Measurements from ENCODE around the gene ABCC6. TPM values are rescaled to one million over a fixed set of nuclear protein-coding genes. Genes with fewer than 3 reads are reported as not detected.

ABCC6 gene
- total RNA-seq, 4 donors from 2014 or later, result 36.2 to 109 (median 49.6) TPM

- H3K27ac ChIP-seq, result no peak overlapping the region
Measured at GRCh38 chr16:16100631-16101030, 122.7 kb downstream of the ABCC6 start.

GRCh38 chr16:16099320-16099719, 124.0 kb downstream of the ABCC6 start:
- intact Hi-C loops (cut with DNase I; ENCODE audit: low total_unique reads) (no loop called here), in situ Hi-C loops (cut with MboI; ENCODE audit: low pct_ligation_motif_present in 1 of 4, low pct_unique_long_range_greater_than_20kb in 1 of 4, low sequenced_read_pairs in 3 of 4) (no loop called here)
- no peak overlapping the region for H3K4me3 ChIP-seq
- 79% methylated on average over 3 of the region's 4 CpGs; no CpG with 5 or more reads in 1 of the 2 donors for WGBS, 2 donors (ENCODE audit: low coverage in 1 of 2)
- peaks cover 0 to 11% (median 5%) of the 10 kb centered on the region in 4 donors for H3K36me3 ChIP-seq
- DNase-seq, result no peak
- no peak overlapping the region for H3K27ac ChIP-seq
- TF ChIP-seq POLR2A (IDR thresholded peaks at IDR 0.05) (no peak), POLR2AphosphoS5 (IDR thresholded peaks at IDR 0.05) (no peak), EP300 (IDR thresholded peaks at IDR 0.05; ENCODE audit: low read depth) (no peak), CTCF (IDR thresholded peaks at IDR 0.05) (no peak)
- no peaks in the 10 kb centered on the region for H3K27me3 ChIP-seq
- peaks cover 5 to 19% (median 15%) of the 10 kb centered on the region in 4 donors for H3K4me1 ChIP-seq
- H3K9me3 ChIP-seq, result no peaks in the 10 kb centered on the region

More at GRCh38 chr16:16100631-16101030, 122.7 kb downstream of the ABCC6 start:
- peaks cover 0 to 11% (median 5%) of the 10 kb centered on the region in 4 donors for H3K36me3 ChIP-seq
- no peaks in the 10 kb centered on the region for H3K9me3 ChIP-seq
- DNase-seq, result no peak
- intact Hi-C loops (cut with DNase I; ENCODE audit: low total_unique reads) (no loop called here), in situ Hi-C loops (cut with MboI; ENCODE audit: low pct_ligation_motif_present in 1 of 4, low pct_unique_long_range_greater_than_20kb in 1 of 4, low sequenced_read_pairs in 3 of 4) (loop anchor here in 1 of 4 donors (25.0 kb wide), 1 partner anchor 238 kb away; the partner anchor contains the start of gene MYH11)
- H3K4me1 ChIP-seq, result peaks cover 0 to 16% (median 11%) of the 10 kb centered on the region in 4 donors
- TF ChIP-seq EP300 (IDR thresholded peaks at IDR 0.05; ENCODE audit: low read depth) (no peak), POLR2AphosphoS5 (IDR thresholded peaks at IDR 0.05) (no peak), POLR2A (IDR thresholded peaks at IDR 0.05) (no peak), CTCF (IDR thresholded peaks at IDR 0.05) (no peak)
- 66 to 81% methylated on average over 2 to 8 of the region's 8 CpGs for WGBS, 2 donors (ENCODE audit: low coverage in 1 of 2)
- no peak overlapping the region for H3K4me3 ChIP-seq
- H3K27me3 ChIP-seq, result no peaks in the 10 kb centered on the region

Other genes with a start within 250 kb of the ABCC6 start
- gene NOMO3, start 9.0 kb upstream of the ABCC6 start, total RNA-seq, result 10 to 100 TPM in 3 of 4 donors, 1 to 10 TPM in 1; 6.7 to 56.1 (median 38.5) TPM
- 10 to 100 TPM in 1 of 4 donors, 1 to 10 TPM in 2, not detected in 1; 7.2 to 88.6 (median 8.3) TPM for gene NPIPA7, start 155.6 kb upstream of the ABCC6 start, total RNA-seq